ENCODE measurements around the gene ACSS1.
"Not testable (repeated sequence)": the region's sequence is repeated elsewhere in the genome, so short reads cannot be mapped to it uniquely, and the experiment has no call there.

The ACSS1 gene

GRCh38 chr20:25008388-25009217, 49.3 kb downstream of the ACSS1 start:
- DNase-seq, result no peak

GRCh38 chr20:25007491-25008305, 50.2 kb downstream of the ACSS1 start:
- no peak for DNase-seq

GRCh38 chr20:25006431-25007167, 51.3 kb downstream of the ACSS1 start:
- no peak for DNase-seq

GRCh38 chr20:25005661-25006060, 52.3 kb downstream of the ACSS1 start:
- no peak for DNase-seq

GRCh38 chr20:25005220-25005619, 52.7 kb downstream of the ACSS1 start:
- no peak for DNase-seq

- DNase-seq, result no peak
Observed at GRCh38 chr20:25003002-25003401, 54.9 kb downstream of the ACSS1 start.

- not testable (repeated sequence) for DNase-seq
Observed at GRCh38 chr20:25001323-25001722, 56.6 kb downstream of the ACSS1 start.

GRCh38 chr20:25000268-25000801, 57.6 kb downstream of the ACSS1 start:
- no peak for DNase-seq

GRCh38 chr20:24999568-24999967, 58.4 kb downstream of the ACSS1 start:
- DNase-seq, result no peak

- peak; percentile 14 for DNase-seq
Observed at GRCh38 chr20:24998631-24999445, 59.1 kb downstream of the ACSS1 start.

GRCh38 chr20:24998121-24998520, 59.8 kb downstream of the ACSS1 start:
- peak; percentile 2 for DNase-seq

GRCh38 chr20:24996449-24997377, 61.2 kb downstream of the ACSS1 start:
- DNase-seq, result peak; percentile 19

GRCh38 chr20:24995741-24996448, 62.0 kb downstream of the ACSS1 start:
- DNase-seq, result peak; percentile 22

- peak; percentile 88 for DNase-seq
Observed at GRCh38 chr20:24994470-24995368, 63.2 kb downstream of the ACSS1 start.

- no peak for DNase-seq
Observed at GRCh38 chr20:24994186-24994465, 63.8 kb downstream of the ACSS1 start.

GRCh38 chr20:24993337-24994185, 64.4 kb downstream of the ACSS1 start:
- DNase-seq, result peak; percentile 18

- DNase-seq, result peak; percentile 98
Observed at GRCh38 chr20:24992487-24993205, 65.3 kb downstream of the ACSS1 start, which contains the start of gene APMAP. Gene APMAP (minus strand): TSS chr20:24992751. CDS start chr20:24992688, 63 bp downstream.
